ENCODE measurements around the gene CTNNBIP1. TPM values are rescaled to one million over a fixed set of nuclear protein-coding genes. Genes with fewer than 3 reads are reported as not detected.

Gene CTNNBIP1
- total RNA-seq = 21.9 TPM
- polyA plus RNA-seq (ENCODE audit: insufficient read depth, low read depth, low replicate concordance) = 26.4 TPM
- long read RNA-seq, donor 1, transcript CTNNBIP1-204 (5 exons, 1,206 nt) = major isoform, 14 of 22 reads
- long read RNA-seq, donor 1, partial matches to known transcripts = 5 of 22 reads
- long read RNA-seq, donor 1, other reads (novel, unspliced or antisense) = 0 of 22 reads
- long read RNA-seq, donor 2, transcript CTNNBIP1-204 (5 exons, 1,206 nt) = major isoform, 15 of 20 reads
- long read RNA-seq, donor 2, partial matches to known transcripts = 5 of 20 reads
- long read RNA-seq, donor 2, other reads (novel, unspliced or antisense) = 0 of 20 reads
- long read RNA-seq, donor 3, transcript CTNNBIP1-204 (5 exons, 1,206 nt) = major isoform, 20 of 20 reads
- long read RNA-seq, donor 3, partial matches to known transcripts = 0 of 20 reads
- long read RNA-seq, donor 3, other reads (novel, unspliced or antisense) = 0 of 20 reads
- long read RNA-seq, donor 4, transcript CTNNBIP1-204 (5 exons, 1,206 nt) = major isoform, 8 of 17 reads
- long read RNA-seq, donor 4, partial matches to known transcripts = 7 of 17 reads
- long read RNA-seq, donor 4, other reads (novel, unspliced or antisense) = 0 of 17 reads
- long read RNA-seq, donor 5 = 0 reads
- long read RNA-seq, donor 6, transcript CTNNBIP1-204 (5 exons, 1,206 nt) = major isoform, 17 of 24 reads
- long read RNA-seq, donor 6, partial matches to known transcripts = 6 of 24 reads
- long read RNA-seq, donor 6, other reads (novel, unspliced or antisense) = 0 of 24 reads
- long read RNA-seq, donor 7, transcript CTNNBIP1-204 (5 exons, 1,206 nt) = major isoform, 17 of 30 reads
- long read RNA-seq, donor 7, partial matches to known transcripts = 2 of 30 reads
- long read RNA-seq, donor 7, other reads (novel, unspliced or antisense) = 8 of 30 reads
- long read RNA-seq, donor 8, transcript CTNNBIP1-203 (6 exons, 3,000 nt) = minor isoform, 5 of 32 reads
- long read RNA-seq, donor 8, transcript CTNNBIP1-204 (5 exons, 1,206 nt) = major isoform, 22 of 32 reads
- long read RNA-seq, donor 8, partial matches to known transcripts = 5 of 32 reads
- long read RNA-seq, donor 8, other reads (novel, unspliced or antisense) = 0 of 32 reads
- long read RNA-seq, donor 9, transcript CTNNBIP1-204 (5 exons, 1,206 nt) = major isoform, 9 of 9 reads
- long read RNA-seq, donor 9, partial matches to known transcripts = 0 of 9 reads
- long read RNA-seq, donor 9, other reads (novel, unspliced or antisense) = 0 of 9 reads
- long read RNA-seq, donor 10, transcript CTNNBIP1-204 (5 exons, 1,206 nt) = major isoform, 10 of 10 reads
- long read RNA-seq, donor 10, partial matches to known transcripts = 0 of 10 reads
- long read RNA-seq, donor 10, other reads (novel, unspliced or antisense) = 0 of 10 reads

GRCh38 chr1:9910076-9910422, at the start of gene CTNNBIP1:
CTNNBIP1 (minus strand) TSS chr1:9910269; CDS start chr1:9872064, 38,205 bp downstream.
- FAIRE-seq (no peak), DNase-seq (no peak)
- H3K4me3 ChIP-seq (ENCODE audit: low read length in 3 of 3) = peak within 1 kb of the TSS; percentile 82 to 93 (median 84)
- TF ChIP-seq CTCF (IDR thresholded peaks at IDR 0.05; ENCODE audit: borderline replicate concordance, extremely low read depth, insufficient read depth) = no peak
- H3K27me3 ChIP-seq (ENCODE audit: control insufficient read depth, insufficient read depth, low read length) = no peaks in the 10 kb centered on the region
- no peaks in the 10 kb centered on the region for H3K36me3 ChIP-seq (ENCODE audit: control insufficient read depth in 2 of 3, insufficient read depth in 3 of 3, low read length in 3 of 3)
- intact Hi-C loops (cut with DNase I) = no loop called here
- H3K4me1 ChIP-seq (ENCODE audit: control insufficient read depth in 2 of 3, insufficient read depth in 2 of 3, low read depth in 1 of 3, low read length in 3 of 3) = peaks cover 0 to 12% (median 8%) of the 10 kb centered on the region in 3 donors
- H3K9me3 ChIP-seq (ENCODE audit: control insufficient read depth in 2 of 3, insufficient read depth in 1 of 3, low read length in 3 of 3) = no peaks in the 10 kb centered on the region
- peak within 1 kb of the TSS; percentile 65 to 88 (median 71) for H3K9ac ChIP-seq (ENCODE audit: low read length in 3 of 3)
- peak within 1 kb of the TSS; percentile 85 to 87 for H3K27ac ChIP-seq (ENCODE audit: low read depth in 2 of 2, low read length in 2 of 2)

GRCh38 chr1:9957726-9958125, 47.7 kb upstream of the CTNNBIP1 start:
- H3K9me3 ChIP-seq (ENCODE audit: control insufficient read depth in 2 of 3, insufficient read depth in 1 of 3, low read length in 3 of 3) = no peaks in the 10 kb centered on the region
- no peak overlapping the region for H3K4me3 ChIP-seq (ENCODE audit: low read length in 3 of 3)
- DNase-seq = peak in 2 of 5 donors; percentile 3 to 16
- H3K4me1 ChIP-seq (ENCODE audit: control insufficient read depth in 2 of 3, insufficient read depth in 2 of 3, low read depth in 1 of 3, low read length in 3 of 3) = no peaks in the 10 kb centered on the region
- no peak for FAIRE-seq
- no peaks in the 10 kb centered on the region for H3K27me3 ChIP-seq (ENCODE audit: control insufficient read depth, insufficient read depth, low read length)
- H3K27ac ChIP-seq (ENCODE audit: low read depth in 2 of 2, low read length in 2 of 2) = no peak overlapping the region
- no peak for TF ChIP-seq CTCF (IDR thresholded peaks at IDR 0.05; ENCODE audit: borderline replicate concordance, extremely low read depth, insufficient read depth)
- intact Hi-C loops (cut with DNase I) = no loop called here
- no peaks in the 10 kb centered on the region for H3K36me3 ChIP-seq (ENCODE audit: control insufficient read depth in 2 of 3, insufficient read depth in 3 of 3, low read length in 3 of 3)
- H3K9ac ChIP-seq (ENCODE audit: low read length in 3 of 3) = no peak overlapping the region

- intact Hi-C loops (cut with DNase I) = no loop called here
- no peaks in the 10 kb centered on the region for H3K9me3 ChIP-seq (ENCODE audit: control insufficient read depth in 2 of 3, insufficient read depth in 1 of 3, low read length in 3 of 3)
- peaks cover 0 to 2% (median 0%) of the 10 kb centered on the region in 3 donors for H3K4me1 ChIP-seq (ENCODE audit: control insufficient read depth in 2 of 3, insufficient read depth in 2 of 3, low read depth in 1 of 3, low read length in 3 of 3)
- no peaks in the 10 kb centered on the region for H3K27me3 ChIP-seq (ENCODE audit: control insufficient read depth, insufficient read depth, low read length)
- H3K9ac ChIP-seq (ENCODE audit: low read length in 3 of 3) = no peak overlapping the region
- FAIRE-seq (no peak), DNase-seq (no peak)
- peaks cover 0 to 6% (median 3%) of the 10 kb centered on the region in 3 donors for H3K36me3 ChIP-seq (ENCODE audit: control insufficient read depth in 2 of 3, insufficient read depth in 3 of 3, low read length in 3 of 3)
- H3K27ac ChIP-seq (ENCODE audit: low read depth in 2 of 2, low read length in 2 of 2) = no peak overlapping the region
- H3K4me3 ChIP-seq (ENCODE audit: low read length in 3 of 3) = no peak overlapping the region
- no peak for TF ChIP-seq CTCF (IDR thresholded peaks at IDR 0.05; ENCODE audit: borderline replicate concordance, extremely low read depth, insufficient read depth)
Measured at GRCh38 chr1:9946315-9946714, 36.2 kb upstream of the CTNNBIP1 start.
